Sigmoid colon (tissue), 4 donors: Measurements from ENCODE around the gene NPLOC4.

Experiments used
- EP300 ChIP-seq, 4 donors: sonication (generic); formaldehyde crosslinking; IDR thresholded peaks; one replicate each; pipeline ENCODE4 v1.6.1; 2017; ENCODE audit warnings: antibody characterized with exemption in 4 of 4
- POLR2A ChIP-seq, 2 donors: fragments of 450-650 bp; IDR thresholded peaks; one replicate each; pipeline ENCODE4 v1.6.1; 2016; ENCODE audit warnings: antibody characterized with exemption in 2 of 2, mild to moderate bottlenecking in 2 of 2, moderate library complexity in 2 of 2
- POLR2AphosphoS5 ChIP-seq, 4 donors: sonication (generic); formaldehyde crosslinking; IDR thresholded peaks; one replicate each; pipeline ENCODE4 v1.6.1; 2017; ENCODE audit warnings: antibody characterized with exemption in 4 of 4
- TF ChIP-seq, protein P1 (sequence below), 4 experiments: fragments of 450-650 bp in 3 of 4; fragments of 200-600 bp in 1 of 4; IDR thresholded peaks; one replicate each; pipeline ENCODE4 v1.5.1; 2016 to 2019; ENCODE audit warnings: antibody characterized with exemption in 4 of 4, mild to moderate bottlenecking in 3 of 4, moderate library complexity in 2 of 4

DNA sequence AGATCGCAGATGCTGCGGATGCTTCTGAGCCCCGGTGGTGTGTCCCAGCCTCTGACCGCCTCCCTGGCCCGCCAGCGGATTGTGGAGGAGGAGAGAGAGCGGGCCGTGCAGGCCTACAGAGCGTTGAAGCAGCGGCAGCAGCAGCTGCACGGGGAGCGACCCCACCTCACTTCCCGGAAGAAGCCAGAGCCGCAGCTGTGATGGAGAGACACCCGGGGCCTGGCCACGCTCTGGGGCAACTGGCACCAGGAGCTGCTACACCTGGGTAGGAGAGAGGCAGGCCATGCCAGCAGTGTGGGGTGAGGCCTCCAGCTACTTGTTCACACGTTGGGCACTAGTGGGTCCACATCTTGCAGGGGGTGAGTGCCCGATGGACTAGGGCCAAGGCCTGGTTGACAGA, 35.6 kb upstream of the NPLOC4 start:
- TF ChIP-seq, protein P1, sequence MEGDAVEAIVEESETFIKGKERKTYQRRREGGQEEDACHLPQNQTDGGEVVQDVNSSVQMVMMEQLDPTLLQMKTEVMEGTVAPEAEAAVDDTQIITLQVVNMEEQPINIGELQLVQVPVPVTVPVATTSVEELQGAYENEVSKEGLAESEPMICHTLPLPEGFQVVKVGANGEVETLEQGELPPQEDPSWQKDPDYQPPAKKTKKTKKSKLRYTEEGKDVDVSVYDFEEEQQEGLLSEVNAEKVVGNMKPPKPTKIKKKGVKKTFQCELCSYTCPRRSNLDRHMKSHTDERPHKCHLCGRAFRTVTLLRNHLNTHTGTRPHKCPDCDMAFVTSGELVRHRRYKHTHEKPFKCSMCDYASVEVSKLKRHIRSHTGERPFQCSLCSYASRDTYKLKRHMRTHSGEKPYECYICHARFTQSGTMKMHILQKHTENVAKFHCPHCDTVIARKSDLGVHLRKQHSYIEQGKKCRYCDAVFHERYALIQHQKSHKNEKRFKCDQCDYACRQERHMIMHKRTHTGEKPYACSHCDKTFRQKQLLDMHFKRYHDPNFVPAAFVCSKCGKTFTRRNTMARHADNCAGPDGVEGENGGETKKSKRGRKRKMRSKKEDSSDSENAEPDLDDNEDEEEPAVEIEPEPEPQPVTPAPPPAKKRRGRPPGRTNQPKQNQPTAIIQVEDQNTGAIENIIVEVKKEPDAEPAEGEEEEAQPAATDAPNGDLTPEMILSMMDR (IDR thresholded peaks at IDR 0.05), result no peak
- no peak for TF ChIP-seq POLR2A (IDR thresholded peaks at IDR 0.05)
- no peak for TF ChIP-seq EP300 (IDR thresholded peaks at IDR 0.05)
- TF ChIP-seq POLR2AphosphoS5 (IDR thresholded peaks at IDR 0.05), result no peak
